Measurements from ENCODE around the gene HNRNPF.

The HNRNPF gene

GRCh38 chr10:43347997-43348396, 61.0 kb downstream of the HNRNPF start:
- DNase-seq: no peak

- DNase-seq: no peak
Observed at GRCh38 chr10:43344051-43344450, 64.9 kb downstream of the HNRNPF start.

GRCh38 chr10:43343126-43343525, 65.9 kb downstream of the HNRNPF start:
- no peak for DNase-seq

DNA sequence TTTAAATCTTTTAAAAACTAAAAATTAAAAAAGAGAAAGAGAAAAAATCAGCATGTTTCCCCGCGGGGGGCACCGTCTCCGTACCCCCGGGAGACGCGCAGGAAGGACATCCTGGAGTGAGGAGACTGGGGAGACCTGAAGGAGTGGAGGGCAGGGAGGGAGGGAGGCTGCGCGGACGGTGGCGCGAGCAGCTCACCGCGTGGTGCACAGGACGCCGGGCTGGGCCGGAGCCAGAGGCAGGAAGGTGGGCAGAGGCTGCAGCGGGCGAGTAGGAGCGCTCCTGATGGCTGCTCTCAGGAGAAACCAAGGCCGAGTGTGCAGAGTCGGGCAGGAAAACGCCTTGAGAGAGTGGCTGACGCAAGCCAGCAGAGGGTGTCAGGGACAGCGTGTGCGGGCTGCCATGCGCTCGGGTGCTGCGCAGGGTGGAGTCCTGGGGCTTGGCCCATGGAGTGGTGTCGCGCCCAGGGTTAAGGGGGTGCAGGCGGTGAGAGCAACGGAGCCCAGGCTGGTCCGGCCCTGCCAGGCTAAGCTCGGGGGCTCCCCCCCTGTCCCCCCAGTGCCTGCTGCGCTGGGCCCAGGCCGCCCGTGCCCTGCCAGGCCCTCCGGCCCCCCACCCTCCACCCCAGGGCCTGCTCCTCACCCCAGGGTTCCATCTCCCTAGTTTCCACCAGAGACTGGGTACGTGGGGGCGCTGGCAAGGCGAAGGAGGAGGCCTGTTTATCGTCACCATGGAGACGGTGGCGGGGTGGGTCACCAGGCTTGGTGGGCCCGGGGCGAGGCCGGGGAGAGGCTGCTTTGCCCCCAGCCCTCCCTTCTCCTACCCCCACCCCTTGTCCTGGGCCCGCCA, 66.5 kb downstream of the HNRNPF start:
- DNase-seq: no peak

DNA sequence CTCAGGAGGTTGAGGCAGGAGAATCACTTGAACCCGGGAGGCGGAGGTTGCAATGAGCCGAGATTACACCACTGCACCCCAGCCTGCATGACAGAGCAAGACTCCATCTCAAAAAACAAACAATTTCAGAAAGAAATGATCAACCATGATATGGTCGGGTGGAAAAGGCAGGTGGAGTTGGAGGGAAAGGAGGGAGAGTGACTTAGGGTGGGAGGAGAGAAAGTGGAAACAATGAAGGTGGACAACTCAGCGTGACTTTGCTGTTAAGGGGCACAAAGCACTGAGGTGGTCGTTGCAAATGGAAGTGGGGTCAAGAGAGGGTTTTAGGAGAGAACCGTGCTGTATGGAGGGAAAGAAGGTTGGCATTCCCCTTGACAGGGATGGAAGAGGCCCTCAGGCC, 67.5 kb downstream of the HNRNPF start:
- no peak for DNase-seq

DNA sequence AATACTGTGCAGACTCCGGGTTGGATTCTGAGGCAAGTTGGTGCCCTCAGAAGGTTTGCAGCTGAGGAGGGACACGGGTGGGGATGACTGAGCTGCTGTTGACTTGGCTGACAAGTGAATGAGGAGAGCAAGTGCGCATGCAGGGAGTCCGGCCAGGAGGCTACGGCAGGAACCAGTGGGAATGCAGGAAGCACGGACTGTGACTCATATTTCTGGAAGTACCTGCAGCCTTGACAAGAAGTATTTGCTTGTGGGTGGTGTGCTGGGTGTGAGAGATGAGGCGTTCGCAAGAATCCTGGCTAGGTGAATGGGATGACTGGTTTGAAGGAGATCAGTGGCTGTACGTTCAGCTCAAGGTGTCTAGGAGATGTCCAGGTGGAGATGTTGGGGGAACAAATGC, 68.4 kb downstream of the HNRNPF start:
- DNase-seq: no peak

DNA sequence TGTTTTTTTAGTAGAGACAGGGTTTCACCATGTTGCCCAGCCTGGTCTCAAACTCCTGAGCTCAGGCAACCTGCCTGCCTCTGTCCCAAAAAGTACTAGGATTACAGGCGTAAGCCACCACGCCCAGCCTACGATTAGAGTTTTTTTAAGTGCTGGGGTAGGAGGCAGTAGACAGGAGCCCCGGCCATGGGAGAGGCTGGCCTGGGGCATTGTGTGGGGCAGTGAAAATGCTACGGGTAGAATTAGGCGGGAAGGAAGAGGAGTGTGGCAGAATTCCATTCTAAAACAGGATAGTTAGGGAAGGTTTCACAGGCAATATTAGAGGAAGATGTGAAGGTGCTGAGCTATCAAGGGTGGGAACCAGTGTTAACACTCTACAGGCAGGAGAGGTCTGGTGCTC, 68.9 kb downstream of the HNRNPF start:
- no peak for DNase-seq

DNA sequence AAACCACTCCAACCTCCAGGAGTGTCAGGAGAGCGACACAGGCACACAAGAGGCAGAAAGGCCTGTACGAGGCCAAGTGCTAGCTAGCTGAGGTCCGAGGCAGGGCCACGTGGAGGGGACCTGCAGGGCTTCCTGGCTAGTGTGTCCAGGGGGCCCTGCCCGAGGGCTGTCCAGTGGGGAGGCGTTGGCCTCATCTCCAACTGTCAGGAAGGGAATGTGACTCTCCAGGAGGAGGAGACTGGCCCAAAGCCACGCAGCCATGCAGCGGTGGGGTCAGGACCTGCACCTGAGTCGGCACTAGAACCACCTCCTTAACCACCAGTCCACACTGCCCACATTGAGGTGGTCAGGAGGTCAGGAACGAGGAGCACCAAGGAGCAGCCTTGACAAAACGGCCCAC, 69.8 kb downstream of the HNRNPF start:
- no peak for DNase-seq

GRCh38 chr10:43338117-43338516, 70.9 kb downstream of the HNRNPF start:
- no peak for DNase-seq

GRCh38 chr10:43337536-43337935, 71.5 kb downstream of the HNRNPF start:
- DNase-seq: peak in 1 of 2 experiments; percentile 5

GRCh38 chr10:43336641-43337318, 72.2 kb downstream of the HNRNPF start:
- DNase-seq: peak in 1 of 2 experiments; percentile 1

- DNase-seq: no peak
Observed at GRCh38 chr10:43336061-43336460, 72.9 kb downstream of the HNRNPF start.
